K562 (cell line): Measurements from ENCODE around the gene DGLUCY. TPM values are rescaled to one million over a fixed set of nuclear protein-coding genes. Genes with fewer than 3 reads are reported as not detected.

Experiments used
- CHD1 ChIP-seq: fragments of 200-600 bp; sonication (generic); IDR thresholded peaks from one replicate; pipeline ENCODE4 v1.6.1; 2012; ENCODE audit warnings: mild to moderate bottlenecking, moderate library complexity, low read length, inconsistent platforms
- FOSL1 ChIP-seq: fragments of 200-800 bp; sonication (Bioruptor generic); conservative IDR thresholded peaks from 2 replicates; pipeline ENCODE4 v1.6.1; 2016; ENCODE audit warnings: missing genetic modification characterization, missing compliant biosample characterization
- TAF1 ChIP-seq: IDR thresholded peaks from 2 replicates; pipeline ENCODE4 v1.6.1; 2011; ENCODE audit warnings: mild to moderate bottlenecking, low read length, moderate library complexity; ENCODE audit not compliant: insufficient read depth, control insufficient read depth, severe bottlenecking; ENCODE audit errors: extremely low read depth
- polyA plus RNA-seq, 8 experiments: library from polyadenylated mRNA; depleted of rRNA in 4 of 8; stranded (reverse) in 5 of 8; unstranded in 3 of 8; fragments of >200 nt; fragmentation: Nextera tagmentation in 2 of 8; fragmentation: Illumina TruSeq in 1 of 8; extraction: Ambion mirVana in 2 of 8; extraction: Trizol in 1 of 8; gene quantifications; 2 replicates each; pipeline versions ENCODE4 v1.2.1 to v1.2.3, GENCODE V29; 2011 to 2014; ENCODE audit warnings: inconsistent platforms in 1 of 8, missing spikeins in 1 of 8
- total RNA-seq, 7 experiments: library from RNA; depleted of rRNA in 6 of 7; stranded (reverse); fragments of >200 nt in 6 of 7; fragmentation: Illumina TruSeq in 2 of 7; extraction: Trizol in 2 of 7; gene quantifications; 2 replicates each; pipeline versions ENCODE4 v1.2.1 to v1.2.3, GENCODE V29; 2011 to 2021; ENCODE audit warnings: low replicate concordance in 1 of 7
- TF ChIP-seq, protein P1 (sequence below): fragments of 450-650 bp; IDR thresholded peaks from 2 replicates; pipeline ENCODE4 v1.6.1; 2016; ENCODE audit warnings: mild to moderate bottlenecking, moderate library complexity
- TF ChIP-seq, protein P2 (sequence below): sonication (generic); formaldehyde crosslinking; IDR thresholded peaks from 2 replicates; pipeline ENCODE4 v1.8.1; 2022; ENCODE audit warnings: missing genetic modification reagents
- TF ChIP-seq, protein P3 (sequence below): fragments of 450-650 bp; IDR thresholded peaks from 2 replicates; pipeline ENCODE4 v1.6.1; 2017; ENCODE audit warnings: mild to moderate bottlenecking, moderate library complexity
- TF ChIP-seq, protein P4 (sequence below), 2 experiments: fragments of 450-650 bp; IDR thresholded peaks; 2 replicates each; pipeline ENCODE4 v1.6.1; 2018; ENCODE audit warnings: mild to moderate bottlenecking in 2 of 2, low read depth in 1 of 2; ENCODE audit not compliant: partially characterized antibody in 2 of 2

The DGLUCY gene
- total and polyA plus RNA-seq, 9 of the 15 experiments (the other 6 are each of a cell fraction or from before 2014, with no cell fraction given) = 9.9 to 28.4 (median 21.0) TPM

DNA sequence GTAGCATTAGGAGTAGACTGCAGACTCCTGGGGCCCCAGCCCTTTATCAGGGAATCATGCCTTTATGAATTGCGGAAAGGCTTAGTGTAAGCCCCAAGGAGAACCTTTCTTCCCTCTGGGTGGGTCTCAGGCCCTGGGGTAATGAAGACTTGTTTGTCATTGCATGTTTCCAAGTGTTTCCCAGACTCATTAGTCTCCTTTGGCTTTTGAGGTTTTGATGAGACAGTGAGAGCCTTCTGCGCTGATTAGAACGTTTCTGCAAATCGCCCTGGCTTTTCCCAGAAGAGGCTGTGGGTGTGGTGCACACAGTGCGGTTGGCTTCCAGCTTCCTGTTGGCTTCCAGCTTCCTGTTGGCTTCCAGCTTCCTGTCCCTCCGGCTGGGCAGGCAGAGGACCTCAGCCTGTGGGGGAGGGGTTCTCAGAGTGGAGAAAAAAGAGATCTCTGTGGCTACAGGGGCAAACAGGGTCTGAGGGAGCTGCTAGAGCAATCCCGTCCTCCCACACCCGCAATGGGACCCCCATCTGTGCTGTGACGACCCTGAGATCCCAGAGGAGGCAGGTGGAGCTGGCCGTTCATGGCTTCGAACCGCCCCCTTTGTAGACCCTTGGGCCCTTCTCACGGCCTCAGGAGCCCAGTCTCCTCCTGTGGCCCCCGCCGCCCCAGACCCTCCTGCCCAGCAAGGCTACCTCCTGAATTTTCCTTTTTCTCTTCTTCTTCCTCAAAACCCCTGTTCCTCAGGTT is 88.5 kb downstream of the DGLUCY start (continued):
- TF ChIP-seq, protein P1, sequence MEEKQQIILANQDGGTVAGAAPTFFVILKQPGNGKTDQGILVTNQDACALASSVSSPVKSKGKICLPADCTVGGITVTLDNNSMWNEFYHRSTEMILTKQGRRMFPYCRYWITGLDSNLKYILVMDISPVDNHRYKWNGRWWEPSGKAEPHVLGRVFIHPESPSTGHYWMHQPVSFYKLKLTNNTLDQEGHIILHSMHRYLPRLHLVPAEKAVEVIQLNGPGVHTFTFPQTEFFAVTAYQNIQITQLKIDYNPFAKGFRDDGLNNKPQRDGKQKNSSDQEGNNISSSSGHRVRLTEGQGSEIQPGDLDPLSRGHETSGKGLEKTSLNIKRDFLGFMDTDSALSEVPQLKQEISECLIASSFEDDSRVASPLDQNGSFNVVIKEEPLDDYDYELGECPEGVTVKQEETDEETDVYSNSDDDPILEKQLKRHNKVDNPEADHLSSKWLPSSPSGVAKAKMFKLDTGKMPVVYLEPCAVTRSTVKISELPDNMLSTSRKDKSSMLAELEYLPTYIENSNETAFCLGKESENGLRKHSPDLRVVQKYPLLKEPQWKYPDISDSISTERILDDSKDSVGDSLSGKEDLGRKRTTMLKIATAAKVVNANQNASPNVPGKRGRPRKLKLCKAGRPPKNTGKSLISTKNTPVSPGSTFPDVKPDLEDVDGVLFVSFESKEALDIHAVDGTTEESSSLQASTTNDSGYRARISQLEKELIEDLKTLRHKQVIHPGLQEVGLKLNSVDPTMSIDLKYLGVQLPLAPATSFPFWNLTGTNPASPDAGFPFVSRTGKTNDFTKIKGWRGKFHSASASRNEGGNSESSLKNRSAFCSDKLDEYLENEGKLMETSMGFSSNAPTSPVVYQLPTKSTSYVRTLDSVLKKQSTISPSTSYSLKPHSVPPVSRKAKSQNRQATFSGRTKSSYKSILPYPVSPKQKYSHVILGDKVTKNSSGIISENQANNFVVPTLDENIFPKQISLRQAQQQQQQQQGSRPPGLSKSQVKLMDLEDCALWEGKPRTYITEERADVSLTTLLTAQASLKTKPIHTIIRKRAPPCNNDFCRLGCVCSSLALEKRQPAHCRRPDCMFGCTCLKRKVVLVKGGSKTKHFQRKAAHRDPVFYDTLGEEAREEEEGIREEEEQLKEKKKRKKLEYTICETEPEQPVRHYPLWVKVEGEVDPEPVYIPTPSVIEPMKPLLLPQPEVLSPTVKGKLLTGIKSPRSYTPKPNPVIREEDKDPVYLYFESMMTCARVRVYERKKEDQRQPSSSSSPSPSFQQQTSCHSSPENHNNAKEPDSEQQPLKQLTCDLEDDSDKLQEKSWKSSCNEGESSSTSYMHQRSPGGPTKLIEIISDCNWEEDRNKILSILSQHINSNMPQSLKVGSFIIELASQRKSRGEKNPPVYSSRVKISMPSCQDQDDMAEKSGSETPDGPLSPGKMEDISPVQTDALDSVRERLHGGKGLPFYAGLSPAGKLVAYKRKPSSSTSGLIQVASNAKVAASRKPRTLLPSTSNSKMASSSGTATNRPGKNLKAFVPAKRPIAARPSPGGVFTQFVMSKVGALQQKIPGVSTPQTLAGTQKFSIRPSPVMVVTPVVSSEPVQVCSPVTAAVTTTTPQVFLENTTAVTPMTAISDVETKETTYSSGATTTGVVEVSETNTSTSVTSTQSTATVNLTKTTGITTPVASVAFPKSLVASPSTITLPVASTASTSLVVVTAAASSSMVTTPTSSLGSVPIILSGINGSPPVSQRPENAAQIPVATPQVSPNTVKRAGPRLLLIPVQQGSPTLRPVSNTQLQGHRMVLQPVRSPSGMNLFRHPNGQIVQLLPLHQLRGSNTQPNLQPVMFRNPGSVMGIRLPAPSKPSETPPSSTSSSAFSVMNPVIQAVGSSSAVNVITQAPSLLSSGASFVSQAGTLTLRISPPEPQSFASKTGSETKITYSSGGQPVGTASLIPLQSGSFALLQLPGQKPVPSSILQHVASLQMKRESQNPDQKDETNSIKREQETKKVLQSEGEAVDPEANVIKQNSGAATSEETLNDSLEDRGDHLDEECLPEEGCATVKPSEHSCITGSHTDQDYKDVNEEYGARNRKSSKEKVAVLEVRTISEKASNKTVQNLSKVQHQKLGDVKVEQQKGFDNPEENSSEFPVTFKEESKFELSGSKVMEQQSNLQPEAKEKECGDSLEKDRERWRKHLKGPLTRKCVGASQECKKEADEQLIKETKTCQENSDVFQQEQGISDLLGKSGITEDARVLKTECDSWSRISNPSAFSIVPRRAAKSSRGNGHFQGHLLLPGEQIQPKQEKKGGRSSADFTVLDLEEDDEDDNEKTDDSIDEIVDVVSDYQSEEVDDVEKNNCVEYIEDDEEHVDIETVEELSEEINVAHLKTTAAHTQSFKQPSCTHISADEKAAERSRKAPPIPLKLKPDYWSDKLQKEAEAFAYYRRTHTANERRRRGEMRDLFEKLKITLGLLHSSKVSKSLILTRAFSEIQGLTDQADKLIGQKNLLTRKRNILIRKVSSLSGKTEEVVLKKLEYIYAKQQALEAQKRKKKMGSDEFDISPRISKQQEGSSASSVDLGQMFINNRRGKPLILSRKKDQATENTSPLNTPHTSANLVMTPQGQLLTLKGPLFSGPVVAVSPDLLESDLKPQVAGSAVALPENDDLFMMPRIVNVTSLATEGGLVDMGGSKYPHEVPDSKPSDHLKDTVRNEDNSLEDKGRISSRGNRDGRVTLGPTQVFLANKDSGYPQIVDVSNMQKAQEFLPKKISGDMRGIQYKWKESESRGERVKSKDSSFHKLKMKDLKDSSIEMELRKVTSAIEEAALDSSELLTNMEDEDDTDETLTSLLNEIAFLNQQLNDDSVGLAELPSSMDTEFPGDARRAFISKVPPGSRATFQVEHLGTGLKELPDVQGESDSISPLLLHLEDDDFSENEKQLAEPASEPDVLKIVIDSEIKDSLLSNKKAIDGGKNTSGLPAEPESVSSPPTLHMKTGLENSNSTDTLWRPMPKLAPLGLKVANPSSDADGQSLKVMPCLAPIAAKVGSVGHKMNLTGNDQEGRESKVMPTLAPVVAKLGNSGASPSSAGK = no peak
- TF ChIP-seq, protein P2, sequence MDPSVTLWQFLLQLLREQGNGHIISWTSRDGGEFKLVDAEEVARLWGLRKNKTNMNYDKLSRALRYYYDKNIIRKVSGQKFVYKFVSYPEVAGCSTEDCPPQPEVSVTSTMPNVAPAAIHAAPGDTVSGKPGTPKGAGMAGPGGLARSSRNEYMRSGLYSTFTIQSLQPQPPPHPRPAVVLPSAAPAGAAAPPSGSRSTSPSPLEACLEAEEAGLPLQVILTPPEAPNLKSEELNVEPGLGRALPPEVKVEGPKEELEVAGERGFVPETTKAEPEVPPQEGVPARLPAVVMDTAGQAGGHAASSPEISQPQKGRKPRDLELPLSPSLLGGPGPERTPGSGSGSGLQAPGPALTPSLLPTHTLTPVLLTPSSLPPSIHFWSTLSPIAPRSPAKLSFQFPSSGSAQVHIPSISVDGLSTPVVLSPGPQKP = no peak
- TF ChIP-seq, protein P3, sequence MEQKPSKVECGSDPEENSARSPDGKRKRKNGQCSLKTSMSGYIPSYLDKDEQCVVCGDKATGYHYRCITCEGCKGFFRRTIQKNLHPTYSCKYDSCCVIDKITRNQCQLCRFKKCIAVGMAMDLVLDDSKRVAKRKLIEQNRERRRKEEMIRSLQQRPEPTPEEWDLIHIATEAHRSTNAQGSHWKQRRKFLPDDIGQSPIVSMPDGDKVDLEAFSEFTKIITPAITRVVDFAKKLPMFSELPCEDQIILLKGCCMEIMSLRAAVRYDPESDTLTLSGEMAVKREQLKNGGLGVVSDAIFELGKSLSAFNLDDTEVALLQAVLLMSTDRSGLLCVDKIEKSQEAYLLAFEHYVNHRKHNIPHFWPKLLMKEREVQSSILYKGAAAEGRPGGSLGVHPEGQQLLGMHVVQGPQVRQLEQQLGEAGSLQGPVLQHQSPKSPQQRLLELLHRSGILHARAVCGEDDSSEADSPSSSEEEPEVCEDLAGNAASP = no peak
- TF ChIP-seq CHD1 (no peak), TAF1 (peak; percentile 46), FOSL1 (peak; percentile 57; the same call in 1 of the 2 replicates)
- TF ChIP-seq, protein P4, sequence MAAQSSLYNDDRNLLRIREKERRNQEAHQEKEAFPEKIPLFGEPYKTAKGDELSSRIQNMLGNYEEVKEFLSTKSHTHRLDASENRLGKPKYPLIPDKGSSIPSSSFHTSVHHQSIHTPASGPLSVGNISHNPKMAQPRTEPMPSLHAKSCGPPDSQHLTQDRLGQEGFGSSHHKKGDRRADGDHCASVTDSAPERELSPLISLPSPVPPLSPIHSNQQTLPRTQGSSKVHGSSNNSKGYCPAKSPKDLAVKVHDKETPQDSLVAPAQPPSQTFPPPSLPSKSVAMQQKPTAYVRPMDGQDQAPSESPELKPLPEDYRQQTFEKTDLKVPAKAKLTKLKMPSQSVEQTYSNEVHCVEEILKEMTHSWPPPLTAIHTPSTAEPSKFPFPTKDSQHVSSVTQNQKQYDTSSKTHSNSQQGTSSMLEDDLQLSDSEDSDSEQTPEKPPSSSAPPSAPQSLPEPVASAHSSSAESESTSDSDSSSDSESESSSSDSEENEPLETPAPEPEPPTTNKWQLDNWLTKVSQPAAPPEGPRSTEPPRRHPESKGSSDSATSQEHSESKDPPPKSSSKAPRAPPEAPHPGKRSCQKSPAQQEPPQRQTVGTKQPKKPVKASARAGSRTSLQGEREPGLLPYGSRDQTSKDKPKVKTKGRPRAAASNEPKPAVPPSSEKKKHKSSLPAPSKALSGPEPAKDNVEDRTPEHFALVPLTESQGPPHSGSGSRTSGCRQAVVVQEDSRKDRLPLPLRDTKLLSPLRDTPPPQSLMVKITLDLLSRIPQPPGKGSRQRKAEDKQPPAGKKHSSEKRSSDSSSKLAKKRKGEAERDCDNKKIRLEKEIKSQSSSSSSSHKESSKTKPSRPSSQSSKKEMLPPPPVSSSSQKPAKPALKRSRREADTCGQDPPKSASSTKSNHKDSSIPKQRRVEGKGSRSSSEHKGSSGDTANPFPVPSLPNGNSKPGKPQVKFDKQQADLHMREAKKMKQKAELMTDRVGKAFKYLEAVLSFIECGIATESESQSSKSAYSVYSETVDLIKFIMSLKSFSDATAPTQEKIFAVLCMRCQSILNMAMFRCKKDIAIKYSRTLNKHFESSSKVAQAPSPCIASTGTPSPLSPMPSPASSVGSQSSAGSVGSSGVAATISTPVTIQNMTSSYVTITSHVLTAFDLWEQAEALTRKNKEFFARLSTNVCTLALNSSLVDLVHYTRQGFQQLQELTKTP (IDR thresholded peaks at IDR 0.05; ENCODE audit: low read depth in 1 of 2, partially characterized antibody in 2 of 2) = peak in 1 of 2 experiments; percentile 63
